WTC11 (cell line): Measurements from ENCODE around the gene MOB1B. TPM values are rescaled to one million over a fixed set of nuclear protein-coding genes. Genes with fewer than 3 reads are reported as not detected.
A peak's percentile ranks its signal among the peaks of the same experiment; 100 is the strongest.

Experiments
- ATAC-seq: fragments of 200-7000 bp; cut with Tn5 transposase; 2 replicates; pipeline ENCODE4 v1.10.0; 2021; ENCODE audit warnings: mild to moderate bottlenecking, moderate library complexity
- CTCF ChIA-PET: fragments of 300-600 bp; sonication (Branson Sonifier 250); formaldehyde crosslinking; loops from one replicate; lab custom pipeline; 2021; ENCODE audit warnings: antibody characterized with exemption; lab: Charles Lee
- POLR2A ChIA-PET: fragments of 350-600 bp; sonication (Branson Sonifier 250); formaldehyde crosslinking; loops from one replicate; lab custom pipeline; 2021; ENCODE audit warnings: antibody characterized with exemption; lab: Charles Lee
- DNase-seq: peaks from one replicate; pipeline ENCODE4 v3.0.0; 2021; ENCODE audit warnings: low spot score
- H3K27ac Mint-ChIP-seq: 2 replicates; pipeline ENCODE4 v1.8.0; 2021; ENCODE audit warnings: mixed read lengths
- H3K27me3 Mint-ChIP-seq: 2 replicates; pipeline ENCODE4 v1.8.0; 2021; ENCODE audit warnings: low read depth, mild to moderate bottlenecking, moderate library complexity, mixed read lengths
- H3K36me3 Mint-ChIP-seq: 2 replicates; pipeline ENCODE4 v1.8.0; 2021; ENCODE audit warnings: mixed read lengths
- H3K4me1 Mint-ChIP-seq: 2 replicates; pipeline ENCODE4 v1.8.0; 2022; ENCODE audit warnings: mixed read lengths
- H3K4me3 Mint-ChIP-seq: 2 replicates; pipeline ENCODE4 v1.8.0; 2021; ENCODE audit warnings: mild to moderate bottlenecking, moderate library complexity, mixed read lengths
- H3K9me3 Mint-ChIP-seq: 2 replicates; pipeline ENCODE4 v1.8.0; 2021; ENCODE audit warnings: mixed read lengths
- AFF4 ChIP-seq: sonication (generic); formaldehyde crosslinking; IDR thresholded peaks from 2 replicates; pipeline ENCODE4 v1.8.1; 2023; ENCODE audit warnings: mild to moderate bottlenecking, missing genetic modification reagents, borderline replicate concordance
- ARID4B ChIP-seq: sonication (generic); formaldehyde crosslinking; IDR thresholded peaks from 2 replicates; pipeline ENCODE4 v1.8.0; 2023; ENCODE audit warnings: missing genetic modification reagents, mild to moderate bottlenecking, borderline replicate concordance
- ATF3 ChIP-seq: sonication (generic); formaldehyde crosslinking; conservative IDR thresholded peaks from 2 replicates; pipeline ENCODE4 v1.8.1; 2022; ENCODE audit warnings: mild to moderate bottlenecking, missing genetic modification reagents
- ELF4 ChIP-seq: sonication (generic); formaldehyde crosslinking; IDR thresholded peaks from 2 replicates; pipeline ENCODE4 v1.8.1; 2022; ENCODE audit warnings: low read depth, mild to moderate bottlenecking, moderate library complexity, missing genetic modification reagents
- GRHL2 ChIP-seq: fragments of 250-450 bp; sonication (Bioruptor Pico); IDR thresholded peaks from 2 replicates; pipeline ENCODE4 v1.8.0; 2022; ENCODE audit warnings: mild to moderate bottlenecking, moderate library complexity; ENCODE audit not compliant: insufficient replicate concordance, severe bottlenecking
- GTF2I ChIP-seq: fragments of 250-450 bp; sonication (Bioruptor Pico); conservative IDR thresholded peaks from 2 replicates; pipeline ENCODE4 v1.4.0; 2021; ENCODE audit warnings: mild to moderate bottlenecking
- HMGXB4 ChIP-seq: sonication (generic); formaldehyde crosslinking; IDR thresholded peaks from 2 replicates; pipeline ENCODE4 v1.8.1; 2023; ENCODE audit warnings: mild to moderate bottlenecking, moderate library complexity, missing genetic modification reagents
- MXD4 ChIP-seq: fragments of 250-450 bp; sonication (Bioruptor Pico); IDR thresholded peaks from 2 replicates; pipeline ENCODE4 v1.8.0; 2021; ENCODE audit warnings: mild to moderate bottlenecking, moderate library complexity, borderline replicate concordance
- OVOL2 ChIP-seq: fragments of 250-450 bp; sonication (Bioruptor Pico); IDR thresholded peaks from 2 replicates; pipeline ENCODE4 v1.9.0; 2021; ENCODE audit warnings: mild to moderate bottlenecking, borderline replicate concordance
- PRRX2 ChIP-seq: fragments of 250-450 bp; sonication (Bioruptor Pico); IDR thresholded peaks from 2 replicates; pipeline ENCODE4 v1.8.0; 2021; ENCODE audit warnings: mild to moderate bottlenecking
- SP1 ChIP-seq: sonication (generic); formaldehyde crosslinking; conservative IDR thresholded peaks from 2 replicates; pipeline ENCODE4 v1.8.1; 2022; ENCODE audit warnings: missing genetic modification reagents
- ZMAT4 ChIP-seq: fragments of 250-450 bp; sonication (Bioruptor Pico); IDR thresholded peaks from 2 replicates; pipeline ENCODE4 v1.9.0; 2021; ENCODE audit warnings: mild to moderate bottlenecking
- ZNF263 ChIP-seq: sonication (generic); formaldehyde crosslinking; IDR thresholded peaks from 2 replicates; pipeline ENCODE4 v1.8.1; 2022; ENCODE audit warnings: low read depth, mild to moderate bottlenecking, moderate library complexity, missing genetic modification reagents
- ZNF512 ChIP-seq: sonication (generic); formaldehyde crosslinking; IDR thresholded peaks from 2 replicates; pipeline ENCODE4 v1.8.1; 2022; ENCODE audit warnings: missing genetic modification reagents, borderline replicate concordance
- ZNF671 ChIP-seq: fragments of 250-450 bp; sonication (Bioruptor Pico); IDR thresholded peaks from 2 replicates; pipeline ENCODE4 v1.8.0; 2021; ENCODE audit warnings: mild to moderate bottlenecking
- total RNA-seq: library from RNA; stranded (reverse); gene quantifications from 3 replicates; pipeline ENCODE4 v1.2.3, GENCODE V29; 2021

MOB1B gene
- total RNA-seq, 1 experiment from 2014 or later: 28.0 TPM

GRCh38 chr4:70938086-70938485 lies 35.9 kb downstream of the MOB1B start (continued):
- TF ChIP-seq MXD4 (CRISPR knock-in tag) (no peak), ZNF263 (CRISPR knock-in tag) (no peak)

- ATAC-seq: peak; percentile 97
- no peak overlapping the region for H3K4me3 Mint-ChIP-seq
- no peaks in the 10 kb centered on the region for H3K27me3 Mint-ChIP-seq
Measured at GRCh38 chr4:70940134-70940533, 38.0 kb downstream of the MOB1B start.

GRCh38 chr4:70943114-70943513 lies 40.9 kb downstream of the MOB1B start:
- no peaks in the 10 kb centered on the region for H3K9me3 Mint-ChIP-seq
- H3K27me3 Mint-ChIP-seq: no peaks in the 10 kb centered on the region
- POLR2A ChIA-PET: no interaction called here
- H3K4me3 Mint-ChIP-seq: no peak overlapping the region
- CTCF ChIA-PET: interaction anchor here (0.6 kb wide), 1 partner anchor 225 kb away, joined by 3 read pairs; no protein-coding TSS in a partner anchor
- no peak for DNase-seq
- H3K27ac Mint-ChIP-seq: no peak overlapping the region
- peaks cover 38% of the 10 kb centered on the region for H3K4me1 Mint-ChIP-seq
- H3K36me3 Mint-ChIP-seq: peaks cover 6% of the 10 kb centered on the region; the same call in 1 of the 2 replicates
- ATAC-seq: no peak
- TF ChIP-seq ATF3 (CRISPR knock-in tag) (no peak), ZNF512 (CRISPR knock-in tag) (no peak), GRHL2 (CRISPR knock-in tag) (no peak), AFF4 (CRISPR knock-in tag) (no peak), OVOL2 (CRISPR knock-in tag) (no peak)

More at GRCh38 chr4:70940134-70940533, 38.0 kb downstream of the MOB1B start:
- CTCF ChIA-PET: interaction anchor here (0.8 to 1.4 kb wide), 6 partner anchors 10 to 86 kb away, joined by 3 to 8 read pairs (median 3); no protein-coding TSS in a partner anchor
- 0 out of 2 replicates have a peak overlapping the region, but pooled peaks have one; percentile 34 for H3K27ac Mint-ChIP-seq
- no peak for TF ChIP-seq GTF2I
- TF ChIP-seq ZNF671: no peak
- TF ChIP-seq ARID4B (CRISPR knock-in tag): no peak
- TF ChIP-seq GRHL2 (CRISPR knock-in tag): no peak
- no peak for TF ChIP-seq ELF4
- TF ChIP-seq ZMAT4 (CRISPR knock-in tag): no peak
- no peak for TF ChIP-seq HMGXB4 (CRISPR knock-in tag)
- no peak for TF ChIP-seq SP1 (CRISPR knock-in tag)
- no peak for TF ChIP-seq PRRX2 (CRISPR knock-in tag)
- no peak for DNase-seq
- peaks cover 15% of the 10 kb centered on the region; the same call in 1 of the 2 replicates for H3K36me3 Mint-ChIP-seq
- H3K9me3 Mint-ChIP-seq: no peaks in the 10 kb centered on the region
- peaks cover 19% of the 10 kb centered on the region for H3K4me1 Mint-ChIP-seq
- POLR2A ChIA-PET: no interaction called here
